22Rv1 (cell line): ENCODE results near the gene ZC3H12C.

ENCODE experiments used
- CTCF ChIP-seq: fragments of 450-650 bp; IDR thresholded peaks from 2 replicates; pipeline ENCODE4 v1.5.1; 2017; ENCODE audit warnings: mild to moderate bottlenecking
- ZFX ChIP-seq: fragments of 450-650 bp; IDR thresholded peaks from 2 replicates; pipeline ENCODE4 v1.6.1; 2017; ENCODE audit warnings: antibody characterized with exemption, borderline replicate concordance

GRCh38 chr11:110125632-110126031 is 32.4 kb downstream of the ZC3H12C start:
- TF ChIP-seq CTCF (no peak), ZFX (no peak)
